NCI-H187 (cell line): ENCODE results near the gene ALKBH5.

Experiments
- DNase-seq, 2 experiments: peaks; one replicate each; lab custom pipeline; 2025; lab: John Stamatoyannopoulos, UW

ALKBH5 gene

DNA sequence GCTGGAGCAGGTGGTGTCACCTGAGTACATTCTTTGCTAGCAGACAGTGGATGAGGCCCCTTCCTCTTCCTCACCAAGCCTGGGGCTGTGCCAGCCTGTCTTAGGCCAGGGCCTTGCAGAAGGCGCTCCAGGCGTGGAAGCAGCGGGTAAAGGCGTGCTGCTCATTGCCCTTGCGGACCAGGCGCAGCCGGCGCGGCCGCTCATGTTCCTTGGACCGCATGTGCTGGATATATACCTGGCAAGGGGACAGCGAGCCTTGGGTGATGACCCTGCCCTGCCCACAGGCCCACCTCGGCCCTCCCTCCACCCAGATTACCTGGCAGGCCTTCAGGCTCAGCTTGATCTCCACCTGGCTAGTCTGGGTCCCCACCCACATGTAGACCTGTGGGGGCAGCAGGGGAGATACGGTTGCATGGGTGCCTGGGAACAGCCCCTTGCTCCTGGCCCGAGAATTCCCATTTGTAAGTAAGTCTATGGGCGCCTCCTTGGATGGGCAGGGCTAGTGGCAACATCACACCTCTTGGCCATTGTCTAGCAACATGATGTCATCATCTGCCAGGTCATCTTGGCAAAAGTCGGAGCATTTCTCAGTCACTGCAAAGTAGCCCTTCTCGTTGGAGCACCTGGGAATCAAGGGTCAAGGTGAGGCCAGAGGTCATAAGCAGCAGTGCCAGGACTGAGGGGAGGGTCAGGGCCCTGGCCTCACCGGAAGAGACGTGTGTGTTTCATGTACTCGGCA lies 61.6 kb downstream of the ALKBH5 start:
- DNase-seq, result no peak

DNA sequence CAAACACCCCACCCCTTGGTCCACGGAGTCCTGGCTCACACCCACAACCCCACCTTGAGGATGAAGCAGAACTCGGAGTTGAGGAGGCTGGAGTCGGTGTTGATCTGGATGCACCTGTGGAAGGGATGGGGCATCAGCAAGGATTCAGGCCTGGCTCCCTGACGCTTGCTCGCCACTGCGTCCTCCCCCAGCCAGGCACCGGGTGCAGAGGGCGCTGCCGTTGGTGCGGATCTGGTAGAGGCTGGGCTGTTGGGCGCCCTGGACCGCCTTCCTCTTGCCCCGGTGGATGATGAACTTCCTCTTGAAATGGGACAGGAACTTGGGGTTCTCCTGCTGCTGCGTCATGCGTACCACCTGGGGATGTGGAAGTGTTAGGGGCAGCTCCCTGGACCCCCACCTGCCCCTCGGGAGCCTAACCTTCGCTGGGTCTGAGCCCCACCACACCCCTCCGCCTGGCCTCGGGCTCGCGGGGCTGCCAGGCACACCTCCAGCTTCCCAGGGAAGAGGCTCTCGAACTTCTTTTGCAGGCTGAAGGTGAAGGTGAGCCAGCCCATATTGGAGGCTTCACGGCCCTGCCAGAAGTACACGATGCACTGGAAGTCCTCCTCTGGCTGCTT lies 62.6 kb downstream of the ALKBH5 start:
- DNase-seq, result no peak

DNA sequence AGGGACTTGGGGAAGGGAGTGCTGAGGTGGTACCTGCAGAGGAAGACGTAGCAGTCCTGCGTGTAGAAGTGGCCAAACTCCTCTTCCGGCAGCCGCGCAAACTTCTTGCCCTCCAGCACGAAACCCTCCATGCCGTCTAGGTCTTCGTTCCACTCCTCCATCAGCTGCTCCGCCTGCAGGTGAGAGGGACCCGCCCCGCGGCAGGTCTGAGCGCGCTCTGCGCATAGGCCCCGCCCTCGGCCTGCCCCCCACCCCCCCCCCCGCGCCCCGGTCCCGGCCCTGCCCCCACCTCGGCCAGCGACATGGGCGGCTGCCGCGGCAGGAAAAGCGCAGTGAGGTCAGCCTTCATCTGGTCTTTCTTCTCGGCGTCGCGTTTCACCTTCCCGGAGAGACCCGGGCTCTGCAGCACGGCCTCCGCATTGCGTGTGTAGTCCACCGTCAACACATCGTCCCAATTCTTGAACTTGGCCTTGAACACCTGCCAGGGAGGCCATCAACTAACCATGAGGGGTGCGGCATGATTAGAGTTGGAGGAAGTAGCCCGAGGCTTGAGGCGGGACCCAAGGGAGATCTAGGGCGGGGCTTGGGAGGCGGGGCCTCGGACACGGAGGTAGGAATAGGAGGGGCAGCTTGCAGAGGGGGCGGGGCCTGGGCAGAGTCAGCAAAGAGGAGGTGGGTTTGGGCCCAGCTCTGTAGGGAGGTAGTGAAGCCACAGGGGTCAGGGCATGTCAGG lies 63.4 kb downstream of the ALKBH5 start:
- DNase-seq, result peak; percentile 42 to 77

DNA sequence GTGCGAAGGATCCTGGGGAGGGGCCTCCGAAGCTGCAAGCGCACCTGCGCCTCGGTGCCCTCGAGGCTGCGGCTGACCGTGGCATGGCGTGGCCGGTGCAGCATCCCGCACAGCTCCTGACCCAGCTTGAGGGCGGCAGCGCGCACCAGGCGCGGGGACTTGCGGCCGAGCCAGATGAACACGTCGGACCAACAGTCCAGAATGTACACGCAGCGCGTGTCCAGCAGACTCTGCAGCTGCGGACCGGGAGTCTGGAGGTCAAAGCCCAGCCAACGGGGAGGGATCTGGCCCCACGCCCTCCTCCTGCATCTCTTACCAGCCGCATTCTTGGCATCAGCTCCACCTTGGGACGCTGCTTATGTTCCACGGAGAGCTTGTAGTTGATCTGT lies 64.0 kb downstream of the ALKBH5 start:
- DNase-seq, result no peak

DNA sequence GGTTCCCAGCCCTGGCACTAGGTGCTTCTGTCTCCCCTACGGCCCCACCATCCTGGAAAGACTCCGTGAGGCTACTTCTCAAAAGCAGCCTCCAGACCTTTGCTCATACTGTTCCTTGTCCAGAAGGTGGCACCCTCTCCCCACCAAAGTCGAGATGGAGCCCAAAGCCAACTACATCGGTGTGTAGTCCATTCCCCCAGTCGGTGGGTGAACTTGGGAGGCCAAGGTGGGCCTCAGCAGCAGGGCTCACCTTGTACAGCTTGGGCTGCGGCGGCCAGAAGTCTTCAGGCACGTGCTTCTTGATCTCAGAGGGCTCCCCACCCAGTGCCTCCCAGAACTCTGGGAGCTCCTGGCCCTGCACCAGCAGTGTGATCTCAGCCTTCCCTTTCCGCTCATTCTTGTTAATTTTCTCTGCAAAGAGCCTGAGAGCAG lies 64.7 kb downstream of the ALKBH5 start:
- DNase-seq, result peak; percentile 11 to 39

DNA sequence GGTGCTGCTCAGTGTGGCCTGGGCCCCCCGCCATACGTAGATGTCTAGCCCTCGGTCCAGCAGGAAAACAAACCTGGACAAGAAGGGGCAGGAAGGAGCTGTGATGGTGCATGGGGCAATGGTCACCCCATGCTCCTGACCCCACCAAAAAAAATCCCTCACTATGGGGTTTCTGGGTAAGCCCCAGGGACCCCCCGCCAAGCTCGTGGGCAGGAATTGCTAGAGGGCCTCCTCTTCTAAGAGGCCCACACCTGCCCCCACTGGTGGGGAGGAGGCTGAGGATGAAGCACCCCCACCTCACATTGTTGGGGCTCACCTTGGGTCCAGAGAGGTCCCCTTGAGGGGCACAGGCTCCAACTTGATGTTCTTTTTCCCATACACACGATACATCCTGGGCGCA lies 65.2 kb downstream of the ALKBH5 start:
- DNase-seq, result no peak

DNA sequence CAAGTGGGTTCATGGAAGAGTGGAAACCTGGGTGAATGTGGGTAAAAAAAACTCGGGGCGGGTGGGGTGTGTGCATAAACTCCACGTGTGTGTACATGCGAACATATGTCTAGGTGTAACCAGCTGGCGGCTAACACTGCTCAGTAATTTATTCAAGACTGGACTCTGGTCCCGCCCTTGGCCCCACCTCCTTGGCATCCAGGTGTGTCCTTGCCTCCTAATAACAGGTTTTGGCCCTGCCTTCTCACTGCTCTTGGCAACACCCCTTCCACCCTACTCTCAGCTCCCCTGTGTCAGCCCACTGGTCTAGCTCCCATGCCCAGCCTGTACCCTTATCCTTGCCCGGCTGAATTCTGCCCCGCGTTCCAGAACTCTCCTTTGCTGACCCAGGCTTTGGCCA lies 66.6 kb downstream of the ALKBH5 start:
- no peak for DNase-seq

DNA sequence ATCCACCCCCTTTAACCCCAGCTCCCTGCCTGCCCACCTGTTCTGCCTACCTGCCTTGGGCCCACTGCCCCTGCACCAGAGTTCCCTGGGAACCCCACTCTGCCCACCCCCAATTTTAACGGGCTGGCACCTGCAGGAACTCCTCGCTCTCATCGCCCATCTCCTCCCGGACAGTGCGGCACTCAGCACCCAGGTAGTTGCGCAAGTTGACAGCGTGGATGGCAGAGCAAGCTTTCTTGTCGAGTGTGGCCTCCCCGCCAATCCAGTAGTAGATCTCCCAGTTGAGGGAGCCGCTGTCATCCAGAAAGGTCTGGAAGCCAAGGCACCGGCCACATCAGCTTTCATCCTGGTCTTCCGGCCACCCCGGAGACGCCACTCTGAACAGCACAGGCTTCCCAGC lies 67.1 kb downstream of the ALKBH5 start:
- DNase-seq, result no peak

DNA sequence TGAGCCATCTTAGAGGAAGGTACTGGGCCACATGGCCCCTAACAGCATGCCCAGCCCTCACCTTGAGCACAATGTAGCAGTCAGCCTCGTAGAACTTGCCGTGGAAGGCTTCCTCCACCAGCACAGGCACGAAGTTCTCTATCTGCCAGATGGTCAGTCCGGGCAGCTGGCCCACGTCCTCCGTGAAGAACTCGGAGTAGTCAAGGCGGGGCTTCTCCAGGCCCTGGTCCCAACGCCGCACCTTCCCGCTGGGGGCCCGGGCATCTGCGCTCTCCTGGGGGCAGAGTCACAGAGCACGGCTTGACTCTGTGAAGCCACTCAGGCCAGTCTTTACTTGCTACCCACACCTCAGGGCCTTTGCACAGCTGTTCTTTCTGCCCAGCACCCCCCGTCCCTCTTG lies 67.6 kb downstream of the ALKBH5 start:
- DNase-seq, result no peak

DNA sequence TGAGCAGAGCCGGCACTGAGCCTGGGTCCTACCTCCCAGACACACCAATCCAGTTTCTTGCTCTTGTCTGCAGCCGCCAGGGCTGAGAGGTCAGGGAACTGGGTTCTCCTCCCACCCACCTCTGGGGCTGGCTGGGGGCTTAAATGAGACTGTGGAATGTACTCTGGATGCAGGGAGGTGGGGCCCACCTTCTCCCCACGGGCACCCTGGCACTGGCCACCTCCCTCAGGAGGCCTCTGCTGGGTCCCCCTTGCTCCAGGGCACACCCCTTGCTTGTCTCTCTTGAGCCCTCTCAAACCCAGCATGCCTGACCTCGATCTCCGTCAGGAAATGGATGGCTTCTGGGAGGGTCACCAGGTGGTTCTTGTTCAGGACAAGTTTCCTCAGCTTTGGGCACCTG lies 68.5 kb downstream of the ALKBH5 start:
- no peak for DNase-seq

DNA sequence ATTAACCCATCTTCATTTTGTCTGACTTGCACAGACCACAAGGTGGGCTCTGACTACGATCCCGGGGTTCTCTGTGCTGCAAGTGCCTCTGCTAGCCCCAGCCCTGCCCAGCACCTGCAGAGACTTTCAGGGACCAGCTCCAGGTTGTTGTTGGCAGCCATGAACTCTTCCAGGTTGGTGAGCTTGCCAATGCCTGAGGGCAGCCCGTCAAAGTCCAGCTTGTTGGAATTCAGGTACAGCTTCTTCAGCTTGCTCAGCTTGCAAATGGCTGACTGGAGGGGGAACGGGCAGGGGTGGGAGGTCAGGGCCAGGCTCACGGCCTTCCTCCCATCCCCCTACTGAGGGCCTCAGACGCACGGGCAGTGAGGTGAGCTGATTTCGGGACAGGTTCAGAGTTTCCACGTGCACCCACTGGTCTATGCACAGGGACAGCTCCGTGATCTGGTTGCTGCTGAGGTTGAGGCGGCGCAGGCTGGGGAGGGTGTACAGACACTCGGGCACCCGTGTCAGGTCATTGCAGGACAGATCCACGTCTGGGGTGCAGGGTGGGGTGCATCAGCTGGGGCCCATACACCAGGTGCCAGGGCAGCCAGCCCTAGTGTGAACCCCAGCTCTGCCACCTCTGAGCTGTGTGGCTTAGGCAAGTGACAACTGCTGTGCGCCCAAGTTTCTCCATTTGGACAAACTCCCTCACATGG lies 69.7 kb downstream of the ALKBH5 start:
- no peak for DNase-seq

DNA sequence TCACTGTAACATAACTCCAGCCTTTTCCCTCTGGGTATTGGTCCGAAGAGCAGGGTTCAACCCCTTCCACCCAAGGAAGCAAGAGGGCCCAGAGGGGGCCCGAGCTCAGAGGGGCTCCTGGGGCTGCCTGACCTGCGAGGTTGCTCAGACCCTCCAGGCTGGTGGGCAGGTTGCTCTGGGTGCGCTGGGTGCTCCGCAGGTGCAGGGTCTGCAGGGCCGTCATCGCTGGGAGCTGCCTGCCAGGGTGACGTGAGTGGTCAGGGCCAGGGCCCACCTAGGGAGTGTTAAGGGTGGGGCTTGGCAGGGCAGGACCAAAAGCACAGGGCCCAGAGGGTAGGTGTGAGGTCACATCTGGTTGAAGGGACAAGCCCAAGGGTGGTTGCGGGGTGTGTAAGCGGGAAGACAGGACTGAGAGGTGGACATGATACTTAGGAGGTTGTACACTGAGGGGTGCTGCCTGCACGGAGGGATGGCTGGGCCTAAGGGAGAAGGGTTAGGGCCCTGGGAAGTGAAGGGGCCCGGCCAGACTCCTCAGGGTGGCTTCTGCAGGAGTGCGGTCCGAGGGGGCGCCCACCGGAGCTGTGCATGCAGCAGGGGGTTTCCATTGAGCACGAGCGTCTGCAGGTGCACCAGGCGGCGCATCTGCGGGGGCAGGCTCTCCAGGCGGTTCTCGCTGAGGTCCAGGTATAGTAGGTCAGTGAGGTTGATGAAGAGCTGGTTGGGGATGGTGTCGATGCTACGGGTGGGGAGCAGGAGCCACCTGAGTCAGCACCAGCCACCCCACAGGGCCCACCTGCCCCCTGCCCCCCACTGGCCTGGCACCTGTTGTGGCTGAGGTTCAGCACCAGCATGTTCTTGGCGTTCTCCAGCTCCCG lies 70.6 kb downstream of the ALKBH5 start:
- DNase-seq, result no peak

DNA sequence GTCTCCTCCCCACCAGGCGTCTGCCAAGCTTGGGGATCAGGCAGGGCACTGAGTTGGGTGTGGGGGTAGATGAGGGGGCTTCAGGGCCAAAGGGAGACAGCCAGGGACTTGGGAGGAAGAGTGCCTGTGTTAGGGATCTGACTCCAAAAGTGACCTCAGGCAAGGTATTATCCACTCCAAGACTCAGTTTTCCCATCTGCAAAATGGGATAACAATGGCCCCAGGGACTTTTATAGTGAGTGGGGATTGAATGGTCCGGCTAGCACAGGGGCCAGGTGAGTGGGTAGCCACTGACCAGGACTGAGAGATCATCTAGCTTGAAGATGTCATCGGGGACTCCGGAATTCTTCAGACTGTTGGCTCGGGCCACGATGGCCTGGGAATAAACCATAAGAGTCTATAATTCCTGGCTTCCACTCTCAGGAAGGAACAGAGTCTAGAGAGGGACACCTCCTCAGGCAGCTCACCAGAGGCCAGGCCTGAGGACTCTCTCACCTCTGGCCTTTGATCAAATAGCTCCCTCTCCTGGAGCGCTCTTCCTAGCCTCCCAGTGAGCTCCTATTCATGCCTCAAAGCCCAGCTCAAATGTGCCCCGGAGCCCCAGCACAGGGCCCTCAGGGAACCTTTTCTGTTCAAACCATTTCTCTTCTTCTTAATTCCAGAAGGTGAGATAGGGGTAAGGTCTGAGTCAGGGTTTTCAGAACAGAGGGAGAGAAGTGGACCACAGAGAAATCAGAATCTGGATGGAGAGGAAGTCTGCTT lies 71.4 kb downstream of the ALKBH5 start:
- DNase-seq, result no peak

DNA sequence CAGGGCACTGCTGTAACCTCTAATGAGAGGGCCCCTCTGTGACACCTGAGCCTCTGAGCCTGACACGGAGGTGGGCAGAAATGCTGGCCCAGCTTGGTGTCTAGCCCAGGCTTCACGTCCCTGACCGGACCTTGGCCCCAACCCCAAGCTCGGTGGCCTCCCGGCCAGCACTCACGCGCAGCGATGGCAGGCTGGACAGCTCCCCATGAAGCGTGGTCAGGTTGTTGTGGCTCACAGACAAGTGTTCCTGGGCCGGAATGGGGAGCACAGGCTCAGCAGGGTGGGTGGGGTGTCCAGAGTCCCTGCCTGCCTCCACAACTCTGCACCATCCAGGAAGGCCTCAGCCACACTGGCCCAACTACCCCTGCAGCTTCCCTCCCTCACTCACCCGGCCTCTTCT lies 72.7 kb downstream of the ALKBH5 start:
- no peak for DNase-seq

DNA sequence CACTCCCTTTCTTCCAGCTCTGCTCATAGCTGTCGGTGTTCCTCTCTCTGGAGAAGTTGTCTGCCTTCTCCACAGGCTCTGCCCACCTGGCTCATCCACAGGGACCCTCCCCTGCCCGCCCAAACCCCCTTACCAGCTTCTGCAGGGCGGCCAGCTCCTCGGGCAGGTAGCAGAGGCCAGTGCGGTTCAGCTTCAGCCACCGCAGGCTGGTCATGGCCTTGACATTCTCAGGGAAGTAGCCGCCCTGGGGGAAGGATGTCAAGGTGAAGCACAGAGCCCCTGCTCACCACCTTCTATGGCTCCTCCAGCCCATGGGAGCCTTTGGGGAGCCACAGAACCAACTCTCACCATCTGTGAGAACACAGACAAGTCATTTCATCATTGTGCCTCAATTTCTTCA lies 73.1 kb downstream of the ALKBH5 start:
- DNase-seq, result no peak

DNA sequence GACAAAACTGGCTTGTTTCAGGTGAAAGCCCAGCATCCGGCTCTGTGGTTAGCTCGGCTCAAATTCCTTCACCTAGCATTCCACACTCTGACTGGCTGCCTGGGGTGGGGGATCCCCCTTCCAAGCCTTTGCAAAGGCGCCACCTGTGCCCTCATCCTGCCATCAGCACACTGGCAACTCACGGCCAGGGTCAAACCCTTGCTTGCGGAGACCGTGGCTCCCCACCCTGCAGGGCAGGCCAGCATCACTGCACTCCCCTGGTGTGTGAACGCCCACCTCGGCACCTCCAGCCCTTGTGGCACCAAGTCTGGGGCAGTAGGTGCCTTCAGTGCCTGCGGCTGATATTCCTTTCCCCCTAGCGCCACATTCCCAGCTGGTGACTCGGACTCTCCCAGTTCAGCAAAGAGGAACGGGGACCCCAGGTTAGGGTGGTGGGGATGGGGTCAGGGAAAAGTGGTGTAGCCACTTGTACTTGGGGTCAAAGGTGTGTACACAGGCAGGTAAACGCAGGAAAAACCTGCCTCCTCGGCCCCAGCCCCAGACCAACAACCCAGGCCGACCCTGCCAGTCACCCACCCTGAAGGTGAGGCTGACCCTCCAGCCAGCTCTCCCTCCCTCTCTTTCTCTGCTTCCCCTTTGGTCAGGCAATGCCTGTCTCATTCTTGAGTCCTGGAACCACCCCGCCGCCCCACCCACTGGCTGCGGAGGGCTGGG lies 73.8 kb downstream of the ALKBH5 start:
- DNase-seq, result no peak

DNA sequence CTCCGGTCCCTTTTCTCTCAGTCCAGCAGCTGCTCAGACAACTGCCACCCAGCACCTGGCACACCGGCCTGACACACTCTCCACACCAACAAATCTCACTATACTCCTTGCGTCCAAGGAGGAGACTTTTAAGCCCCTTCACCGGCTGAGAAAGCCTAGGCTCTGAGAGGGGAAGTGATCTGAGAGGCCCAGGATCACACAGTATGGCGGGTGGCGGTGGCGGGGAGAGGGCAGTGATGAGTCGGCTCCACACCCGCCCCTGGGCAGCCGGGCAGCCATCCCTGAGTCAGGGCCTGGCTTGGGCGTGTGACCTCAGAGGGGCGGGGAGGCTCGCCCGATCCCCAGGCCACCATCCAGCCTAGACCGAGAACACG lies 74.3 kb downstream of the ALKBH5 start:
- no peak for DNase-seq

DNA sequence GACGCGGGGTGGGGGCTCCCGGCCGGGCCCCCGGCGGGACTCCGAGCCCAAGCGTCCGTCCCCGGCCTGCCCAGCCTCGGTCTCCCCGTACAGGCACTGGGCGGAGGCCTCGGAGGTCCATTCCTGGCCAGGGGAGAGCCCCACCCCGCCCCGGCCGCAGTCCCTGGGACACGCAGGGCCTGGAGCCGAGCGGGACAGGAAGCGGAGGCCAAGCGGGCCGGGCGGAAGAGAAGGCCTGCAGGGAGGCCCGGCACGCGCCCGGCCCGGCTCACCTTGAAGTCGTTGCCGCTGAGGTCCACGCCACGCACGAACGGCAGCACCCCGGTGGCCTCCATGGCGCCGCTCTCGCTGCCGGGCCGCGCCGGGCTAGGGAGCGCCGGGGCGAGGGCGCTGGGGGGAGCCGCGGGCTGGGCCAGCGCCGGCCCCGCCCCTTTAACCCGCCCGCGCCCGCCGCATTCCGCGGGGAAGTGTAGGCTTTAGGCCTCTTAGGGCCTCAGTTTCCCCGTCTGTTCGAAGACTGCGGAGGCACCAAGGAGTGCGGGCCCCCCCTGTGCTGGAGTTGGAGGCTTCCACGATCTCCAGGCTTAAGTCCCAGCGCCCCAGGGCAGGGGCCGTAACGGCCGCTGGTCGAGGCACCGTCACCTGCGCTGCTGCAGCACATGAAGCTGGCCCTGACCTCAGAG lies 74.9 kb downstream of the ALKBH5 start, which contains the start of gene FLII:
FLII (minus strand) TSS at position 383 of the 683 bp plus-strand sequence; CDS start at position 335, 48 bp downstream.
- no peak for DNase-seq
